Parathyroid adenoma (tissue), 2 donors: ENCODE measurements around the gene ATP8B1.

ENCODE experiments used
- H2AFZ ChIP-seq: fragments of 300-600 bp; sonication (generic); one replicate; pipeline ENCODE4 v1.7.0; 2017; ENCODE audit warnings: antibody characterized with exemption, mild to moderate bottlenecking
- H3K27ac ChIP-seq: fragments of 300-600 bp; sonication (generic); one replicate; pipeline ENCODE4 v1.7.0; 2017
- H3K27me3 ChIP-seq: fragments of 300-600 bp; sonication (generic); one replicate; pipeline ENCODE4 v1.7.0; 2017; ENCODE audit warnings: low read length; ENCODE audit not compliant: control insufficient read depth, insufficient read depth
- H3K36me3 ChIP-seq: fragments of 300-600 bp; sonication (generic); one replicate; pipeline ENCODE4 v1.7.0; 2017; ENCODE audit warnings: low read length; ENCODE audit not compliant: control insufficient read depth, insufficient read depth
- H3K4me1 ChIP-seq: fragments of 300-600 bp; sonication (generic); one replicate; pipeline ENCODE4 v1.7.0; 2017; ENCODE audit warnings: control low read depth
- H3K4me2 ChIP-seq: fragments of 300-600 bp; sonication (generic); one replicate; pipeline ENCODE4 v1.7.0; 2017; ENCODE audit warnings: low read length
- H3K4me3 ChIP-seq: fragments of 300-600 bp; sonication (generic); one replicate; pipeline ENCODE4 v1.7.0; 2017; ENCODE audit warnings: low read depth, low read length
- H3K79me2 ChIP-seq: fragments of 300-600 bp; sonication (generic); one replicate; pipeline ENCODE4 v1.7.0; 2017; ENCODE audit warnings: control low read depth
- H3K9ac ChIP-seq: fragments of 300-600 bp; sonication (generic); one replicate; pipeline ENCODE4 v1.7.0; 2017; ENCODE audit warnings: mild to moderate bottlenecking
- H3K9me3 ChIP-seq: fragments of 300-600 bp; sonication (generic); one replicate; pipeline ENCODE4 v1.7.0; 2017; ENCODE audit warnings: low read length; ENCODE audit not compliant: control insufficient read depth
- TF ChIP-seq, protein P1 (sequence below): fragments of 300-600 bp; sonication (generic); IDR thresholded peaks from one replicate; pipeline ENCODE4 v1.7.0; 2017; ENCODE audit warnings: antibody characterized with exemption, mild to moderate bottlenecking
- donor health status: primary hyperparathyroidism.

Gene ATP8B1

DNA sequence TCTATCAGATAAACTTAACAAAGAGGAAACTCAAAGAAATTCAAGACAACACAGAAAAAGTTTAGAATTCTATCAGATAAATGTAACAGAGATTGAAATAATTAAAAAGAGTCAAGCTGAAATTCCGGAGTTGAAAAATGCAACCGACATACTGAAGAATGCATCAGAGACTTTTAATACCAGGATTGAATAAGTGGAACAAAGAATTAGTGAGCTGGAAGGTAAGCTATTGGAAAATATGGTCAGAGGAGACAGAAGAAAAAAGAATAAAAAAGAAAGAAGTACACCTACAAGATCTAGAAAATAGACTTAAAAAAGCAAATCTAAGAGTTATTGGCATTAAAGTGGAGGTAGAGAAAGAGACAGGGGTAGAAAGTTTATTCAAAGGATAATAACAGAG, 88.0 kb downstream of the ATP8B1 start:
- H3K4me1 ChIP-seq: no peaks in the 10 kb centered on the region
- H3K4me3 ChIP-seq: no peak overlapping the region
- no peak overlapping the region for H3K9ac ChIP-seq
- no peaks in the 10 kb centered on the region for H3K27me3 ChIP-seq
- TF ChIP-seq, protein P1, sequence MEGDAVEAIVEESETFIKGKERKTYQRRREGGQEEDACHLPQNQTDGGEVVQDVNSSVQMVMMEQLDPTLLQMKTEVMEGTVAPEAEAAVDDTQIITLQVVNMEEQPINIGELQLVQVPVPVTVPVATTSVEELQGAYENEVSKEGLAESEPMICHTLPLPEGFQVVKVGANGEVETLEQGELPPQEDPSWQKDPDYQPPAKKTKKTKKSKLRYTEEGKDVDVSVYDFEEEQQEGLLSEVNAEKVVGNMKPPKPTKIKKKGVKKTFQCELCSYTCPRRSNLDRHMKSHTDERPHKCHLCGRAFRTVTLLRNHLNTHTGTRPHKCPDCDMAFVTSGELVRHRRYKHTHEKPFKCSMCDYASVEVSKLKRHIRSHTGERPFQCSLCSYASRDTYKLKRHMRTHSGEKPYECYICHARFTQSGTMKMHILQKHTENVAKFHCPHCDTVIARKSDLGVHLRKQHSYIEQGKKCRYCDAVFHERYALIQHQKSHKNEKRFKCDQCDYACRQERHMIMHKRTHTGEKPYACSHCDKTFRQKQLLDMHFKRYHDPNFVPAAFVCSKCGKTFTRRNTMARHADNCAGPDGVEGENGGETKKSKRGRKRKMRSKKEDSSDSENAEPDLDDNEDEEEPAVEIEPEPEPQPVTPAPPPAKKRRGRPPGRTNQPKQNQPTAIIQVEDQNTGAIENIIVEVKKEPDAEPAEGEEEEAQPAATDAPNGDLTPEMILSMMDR: no peak
- H3K79me2 ChIP-seq: peaks cover 17% of the 10 kb centered on the region
- no peaks in the 10 kb centered on the region for H3K36me3 ChIP-seq
- H3K9me3 ChIP-seq: no peaks in the 10 kb centered on the region
- no peak overlapping the region for H3K27ac ChIP-seq
- no peak overlapping the region for H2AFZ ChIP-seq
- no peak overlapping the region for H3K4me2 ChIP-seq

DNA sequence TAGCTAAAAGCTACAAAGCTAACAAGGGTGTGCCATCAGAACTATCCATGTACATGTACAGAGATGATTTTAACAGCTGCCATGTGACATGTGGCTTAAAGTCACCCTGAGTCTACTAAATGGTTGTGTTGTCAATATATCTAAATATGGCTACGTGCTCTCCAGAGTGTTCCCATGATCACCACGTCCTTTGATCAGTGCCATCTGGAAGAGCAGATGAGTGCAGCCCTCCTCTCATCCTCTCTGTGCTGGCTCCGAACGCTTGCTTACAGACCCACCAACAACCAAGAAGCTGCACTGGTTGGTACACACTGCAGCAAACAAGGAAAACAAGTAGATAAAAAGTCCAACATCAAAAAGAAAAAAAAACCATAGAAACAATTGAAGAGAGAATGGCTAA, 92.9 kb downstream of the ATP8B1 start:
- Histone ChIP-seq H3K4me2 (no peak overlapping the region), H3K36me3 (no peaks in the 10 kb centered on the region), H3K9me3 (no peaks in the 10 kb centered on the region), H3K4me1 (no peaks in the 10 kb centered on the region), H3K4me3 (no peak overlapping the region), H3K9ac (no peak overlapping the region), H3K27ac (no peak overlapping the region), H3K79me2 (peaks cover 14% of the 10 kb centered on the region), H2AFZ (no peak overlapping the region), H3K27me3 (no peaks in the 10 kb centered on the region)
- TF ChIP-seq, protein P1: no peak

DNA sequence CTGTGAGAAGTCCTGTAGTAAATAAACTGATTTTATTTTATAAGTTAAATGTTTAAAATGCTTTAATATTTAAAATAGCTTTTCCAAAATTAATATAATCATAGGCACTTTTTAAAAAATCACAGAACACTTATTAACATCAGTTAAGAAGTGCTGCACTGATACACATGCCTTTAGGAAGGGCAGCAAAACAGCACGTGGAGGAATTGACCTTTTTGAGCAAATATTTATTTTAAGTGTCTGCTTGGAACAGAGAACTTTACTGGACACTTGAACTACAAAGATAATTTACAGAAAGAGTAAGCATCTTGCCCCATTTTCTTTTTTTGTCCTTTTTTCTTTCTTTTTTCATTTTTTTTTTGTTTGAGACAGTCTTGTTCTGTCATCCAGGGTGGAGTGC, 93.8 kb downstream of the ATP8B1 start:
- H3K27me3 ChIP-seq: no peaks in the 10 kb centered on the region
- no peak overlapping the region for H3K9ac ChIP-seq
- H3K4me3 ChIP-seq: no peak overlapping the region
- no peaks in the 10 kb centered on the region for H3K4me1 ChIP-seq
- H2AFZ ChIP-seq: no peak overlapping the region
- TF ChIP-seq, protein P1: no peak
- no peak overlapping the region for H3K4me2 ChIP-seq
- H3K36me3 ChIP-seq: no peaks in the 10 kb centered on the region
- H3K27ac ChIP-seq: no peak overlapping the region
- H3K9me3 ChIP-seq: no peaks in the 10 kb centered on the region
- H3K79me2 ChIP-seq: peaks cover 10% of the 10 kb centered on the region

DNA sequence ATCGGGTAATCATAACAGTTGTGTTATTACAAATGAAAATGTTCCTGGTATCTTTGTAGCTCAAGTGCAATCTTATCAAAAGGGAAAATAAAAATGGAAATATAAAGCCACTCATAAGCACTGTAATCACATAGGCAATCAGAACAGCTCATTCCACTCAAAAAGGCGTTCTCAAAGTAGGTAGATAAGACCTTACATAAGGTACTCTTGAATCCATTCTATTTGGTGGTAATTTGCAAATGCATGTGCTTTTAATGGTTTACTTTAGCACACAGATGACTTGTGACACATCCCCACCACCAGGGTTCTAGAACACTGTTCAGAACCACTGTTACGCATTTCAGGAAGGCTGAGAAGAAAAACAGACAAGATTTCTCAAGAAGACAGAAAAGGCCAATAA, 94.8 kb downstream of the ATP8B1 start:
- Histone ChIP-seq H3K4me2 (no peak overlapping the region), H2AFZ (no peak overlapping the region), H3K36me3 (no peaks in the 10 kb centered on the region), H3K4me3 (no peak overlapping the region), H3K9me3 (no peaks in the 10 kb centered on the region), H3K27me3 (no peaks in the 10 kb centered on the region), H3K9ac (no peak overlapping the region), H3K4me1 (no peaks in the 10 kb centered on the region), H3K27ac (no peak overlapping the region), H3K79me2 (peaks cover 3% of the 10 kb centered on the region)
- TF ChIP-seq, protein P1: no peak

DNA sequence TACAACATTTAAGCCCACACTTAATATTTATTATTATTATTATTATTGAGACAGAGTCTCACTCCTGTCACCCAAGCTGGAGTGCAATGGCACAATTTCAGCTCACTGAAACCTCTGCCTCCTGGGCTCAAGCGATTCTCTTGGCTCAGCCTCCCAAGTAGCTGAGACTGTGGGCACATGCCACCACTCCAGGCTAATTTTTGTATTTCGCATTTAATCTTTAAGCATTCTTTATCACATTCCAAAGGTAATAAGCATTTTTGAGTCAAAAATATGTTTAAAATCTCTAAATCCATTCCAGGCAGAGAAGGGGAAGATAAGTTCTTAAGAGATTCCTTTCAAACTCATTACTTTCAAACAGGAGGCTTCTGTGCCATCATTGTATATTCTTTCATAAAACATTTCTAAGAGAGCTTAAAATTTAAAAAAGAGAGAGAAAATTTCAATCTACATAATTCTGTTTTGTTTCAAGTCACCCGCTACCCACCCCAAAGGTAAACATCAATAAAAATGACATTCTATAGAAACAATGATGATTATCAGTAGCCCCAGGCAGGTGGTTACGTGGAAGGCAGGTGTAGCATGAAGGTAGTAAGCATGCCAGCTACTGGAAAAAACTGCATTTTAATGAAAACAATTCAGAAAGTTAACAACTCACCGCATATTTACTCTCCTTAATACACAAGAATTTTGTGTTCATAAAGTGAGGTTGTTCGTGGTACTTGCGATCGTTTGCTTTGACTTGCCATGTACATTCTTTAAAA, 97.1 kb downstream of the ATP8B1 start:
- H3K36me3 ChIP-seq: no peaks in the 10 kb centered on the region
- H3K4me2 ChIP-seq: no peak overlapping the region
- H3K27ac ChIP-seq: no peak overlapping the region
- H3K9ac ChIP-seq: no peak overlapping the region
- no peaks in the 10 kb centered on the region for H3K9me3 ChIP-seq
- no peaks in the 10 kb centered on the region for H3K27me3 ChIP-seq
- TF ChIP-seq, protein P1: no peak
- H3K4me3 ChIP-seq: no peak overlapping the region
- H2AFZ ChIP-seq: no peak overlapping the region
- no peaks in the 10 kb centered on the region for H3K79me2 ChIP-seq
- no peaks in the 10 kb centered on the region for H3K4me1 ChIP-seq
